Astrocyte (in vitro differentiated cells and primary cell): ENCODE results near the gene MTA2. TPM values are rescaled to one million over a fixed set of nuclear protein-coding genes. Genes with fewer than 3 reads are reported as not detected.

Experiments used
- DNase-seq: peaks from one replicate; pipeline ENCODE4 v3.0.0-alpha.2; 2010; ENCODE audit warnings: low read depth
- FAIRE-seq: peaks from 2 replicates; lab custom pipeline; 2011; peaks lifted over from hg19 to GRCh38; lab: Jason Lieb, UNC
- H2AFZ ChIP-seq: 2 replicates; pipeline ENCODE4 v1.6.0; 2012; ENCODE audit warnings: low read depth, low read length, inconsistent platforms
- H3K27ac ChIP-seq: 2 replicates; pipeline ENCODE4 v1.5.1; 2011; ENCODE audit warnings: low read depth, low read length, inconsistent platforms
- H3K27me3 ChIP-seq: 2 replicates; pipeline ENCODE4 v1.6.0; 2011; ENCODE audit warnings: low read length, inconsistent platforms; ENCODE audit not compliant: insufficient read depth
- H3K36me3 ChIP-seq: 2 replicates; pipeline ENCODE4 v1.5.1; 2011; ENCODE audit warnings: low read length, inconsistent platforms; ENCODE audit not compliant: insufficient read depth
- H3K4me1 ChIP-seq: 2 replicates; pipeline ENCODE4 v1.5.1; 2011; ENCODE audit warnings: low read length, inconsistent platforms; ENCODE audit not compliant: insufficient read depth
- H3K4me2 ChIP-seq: 2 replicates; pipeline ENCODE4 v1.6.0; 2012; ENCODE audit warnings: low read length, inconsistent platforms
- H3K4me3 ChIP-seq: 2 replicates; pipeline ENCODE4 v1.5.1; 2011; ENCODE audit warnings: low read depth, mild to moderate bottlenecking, low read length, inconsistent platforms; ENCODE audit not compliant: insufficient read depth
- H3K79me2 ChIP-seq: 2 replicates; pipeline ENCODE4 v1.6.0; 2012; ENCODE audit warnings: mild to moderate bottlenecking, low read length, inconsistent platforms; ENCODE audit not compliant: insufficient read depth
- H3K9ac ChIP-seq: 2 replicates; pipeline ENCODE4 v1.6.0; 2012; ENCODE audit warnings: mild to moderate bottlenecking, low read length, inconsistent platforms
- H3K9me3 ChIP-seq: 2 replicates; pipeline ENCODE4 v1.5.1; 2012; ENCODE audit warnings: low read depth, mild to moderate bottlenecking, low read length, inconsistent platforms; ENCODE audit not compliant: insufficient read depth
- H4K20me1 ChIP-seq: 2 replicates; pipeline ENCODE4 v1.6.0; 2012; ENCODE audit warnings: low read length, inconsistent platforms; ENCODE audit not compliant: insufficient read depth
- H3K27ac Mint-ChIP-seq: one replicate; pipeline ENCODE4 v1.8.0; 2021; ENCODE audit warnings: mild to moderate bottlenecking, mixed read lengths; ENCODE audit not compliant: unreplicated experiment
- H3K27me3 Mint-ChIP-seq: one replicate; pipeline ENCODE4 v1.8.0; 2021; ENCODE audit warnings: low read depth, mixed read lengths; ENCODE audit not compliant: unreplicated experiment
- H3K36me3 Mint-ChIP-seq: one replicate; pipeline ENCODE4 v1.8.0; 2021; ENCODE audit warnings: low read depth, mixed read lengths; ENCODE audit not compliant: unreplicated experiment
- H3K4me1 Mint-ChIP-seq: one replicate; pipeline ENCODE4 v1.8.0; 2021; ENCODE audit warnings: low read depth, mixed read lengths; ENCODE audit not compliant: unreplicated experiment
- H3K4me3 Mint-ChIP-seq: one replicate; pipeline ENCODE4 v1.8.0; 2021; ENCODE audit warnings: mild to moderate bottlenecking, moderate library complexity, mixed read lengths; ENCODE audit not compliant: unreplicated experiment
- H3K9me3 Mint-ChIP-seq: one replicate; pipeline ENCODE4 v1.8.0; 2021; ENCODE audit warnings: mild to moderate bottlenecking, mixed read lengths; ENCODE audit not compliant: unreplicated experiment
- CTCF ChIP-seq: IDR thresholded peaks from 2 replicates; pipeline ENCODE4 v1.5.1; 2011; ENCODE audit warnings: low read depth, mild to moderate bottlenecking, inconsistent platforms, low read length, moderate library complexity; ENCODE audit not compliant: insufficient read depth
- EZH2 ChIP-seq: IDR thresholded peaks from 2 replicates; pipeline ENCODE4 v1.6.1; 2012; ENCODE audit warnings: mild to moderate bottlenecking, low read length, inconsistent platforms; ENCODE audit not compliant: insufficient read depth
- total RNA-seq: library from RNA; stranded (reverse); gene quantifications from 2 replicates; pipeline ENCODE4 v1.2.1, GENCODE V29; 2021

Gene MTA2
- total RNA-seq, 1 donor from 2014 or later, result 136 TPM

GRCh38 chr11:62607714-62608113, 6.0 kb upstream of the MTA2 start:
- Histone ChIP-seq H3K9ac (no peak overlapping the region), H3K36me3 (peaks cover 8% of the 10 kb centered on the region), H3K4me2 (no peak overlapping the region), H4K20me1 (peaks cover 13% of the 10 kb centered on the region), H3K9me3 (no peaks in the 10 kb centered on the region), H3K27me3 (no peaks in the 10 kb centered on the region), H3K27ac (no peak overlapping the region), H3K4me3 (no peak overlapping the region), H3K79me2 (peaks cover 9% of the 10 kb centered on the region), H2AFZ (no peak overlapping the region), H3K4me1 (peaks cover 14% of the 10 kb centered on the region)
- Mint-ChIP-seq H3K27ac (no peak overlapping the region), H3K9me3 (no peaks in the 10 kb centered on the region), H3K27me3 (peaks cover 6% of the 10 kb centered on the region), H3K4me1 (peaks cover 13% of the 10 kb centered on the region), H3K4me3 (no peak overlapping the region), H3K36me3 (peaks cover 26% of the 10 kb centered on the region)
- FAIRE-seq (no peak), DNase-seq (no peak)
- TF ChIP-seq CTCF (no peak), EZH2 (no peak)

GRCh38 chr11:62605902-62606301, 4.2 kb upstream of the MTA2 start:
- Histone ChIP-seq H3K4me2 (no peak overlapping the region), H3K9ac (no peak overlapping the region), H3K36me3 (peaks cover 8% of the 10 kb centered on the region), H3K4me1 (peaks cover 11% of the 10 kb centered on the region), H3K9me3 (no peaks in the 10 kb centered on the region), H3K4me3 (no peak overlapping the region), H3K27me3 (no peaks in the 10 kb centered on the region), H3K79me2 (peaks cover 14% of the 10 kb centered on the region), H3K27ac (no peak overlapping the region), H2AFZ (no peak overlapping the region), H4K20me1 (peaks cover 13% of the 10 kb centered on the region)
- peaks cover 6% of the 10 kb centered on the region for H3K27me3 Mint-ChIP-seq
- DNase-seq (no peak), FAIRE-seq (no peak)
- H3K9me3 Mint-ChIP-seq, result no peaks in the 10 kb centered on the region
- H3K4me3 Mint-ChIP-seq, result no peak overlapping the region
- no peak overlapping the region for H3K27ac Mint-ChIP-seq
- H3K4me1 Mint-ChIP-seq, result peaks cover 6% of the 10 kb centered on the region
- TF ChIP-seq EZH2 (no peak), CTCF (no peak)
- peaks cover 30% of the 10 kb centered on the region for H3K36me3 Mint-ChIP-seq

- Histone ChIP-seq H3K9me3 (no peaks in the 10 kb centered on the region), H4K20me1 (peaks cover 16% of the 10 kb centered on the region), H3K4me3 (no peak overlapping the region), H3K27me3 (no peaks in the 10 kb centered on the region), H3K9ac (no peak overlapping the region), H3K27ac (no peak overlapping the region), H3K4me2 (no peak overlapping the region), H3K4me1 (peaks cover 11% of the 10 kb centered on the region), H3K36me3 (peaks cover 8% of the 10 kb centered on the region), H3K79me2 (peaks cover 14% of the 10 kb centered on the region), H2AFZ (no peak overlapping the region)
- no peaks in the 10 kb centered on the region for H3K9me3 Mint-ChIP-seq
- peaks cover 5% of the 10 kb centered on the region for H3K4me1 Mint-ChIP-seq
- no peak overlapping the region for H3K27ac Mint-ChIP-seq
- no peak for FAIRE-seq
- peaks cover 6% of the 10 kb centered on the region for H3K27me3 Mint-ChIP-seq
- DNase-seq, result no peak
- H3K36me3 Mint-ChIP-seq, result peaks cover 33% of the 10 kb centered on the region
- TF ChIP-seq EZH2, result no peak
- no peak for TF ChIP-seq CTCF
- H3K4me3 Mint-ChIP-seq, result peak overlapping the region; percentile 14
These were observed 3.8 kb upstream of the MTA2 start for GRCh38 chr11:62605467-62605866.
